Activated T-helper 17 cell treated with anti-CD3 and anti-CD28 coated beads, Interleukin-2, amount 50 U/mL, for 72 hours (primary cell): ENCODE data around the gene PTPRC. TPM values are rescaled to one million over a fixed set of nuclear protein-coding genes. Genes with fewer than 3 reads are reported as not detected.

Experiments
- ATAC-seq: fragments of 150-1000 bp; cut with Tn5 transposase; replicated peaks from 2 replicates; pipeline ENCODE4 v1.10.0; 2021; ENCODE audit warnings: mild to moderate bottlenecking, moderate library complexity
- H3K27ac Mint-ChIP-seq: one replicate; pipeline ENCODE4 v1.8.0; 2022; ENCODE audit warnings: mixed read lengths
- H3K27me3 Mint-ChIP-seq: one replicate; pipeline ENCODE4 v1.8.0; 2022; ENCODE audit warnings: mixed read lengths
- H3K36me3 Mint-ChIP-seq: one replicate; pipeline ENCODE4 v1.8.0; 2022; ENCODE audit warnings: low read depth, mild to moderate bottlenecking, mixed read lengths
- H3K4me1 Mint-ChIP-seq: one replicate; pipeline ENCODE4 v1.8.0; 2022; ENCODE audit warnings: mixed read lengths
- H3K4me3 Mint-ChIP-seq: one replicate; pipeline ENCODE4 v1.8.0; 2022; ENCODE audit warnings: mild to moderate bottlenecking, mixed read lengths
- H3K9me3 Mint-ChIP-seq: one replicate; pipeline ENCODE4 v1.8.0; 2022; ENCODE audit warnings: mixed read lengths
- total RNA-seq, 2 donors: library from RNA; stranded (reverse); gene quantifications; one replicate each; pipeline ENCODE4 v1.2.3, GENCODE V29; 2022

PTPRC gene
- total RNA-seq, 2 donors from 2014 or later: 366 to 421 TPM

- Mint-ChIP-seq H3K9me3 (no peaks in the 10 kb centered on the region), H3K27ac (no peak overlapping the region), H3K27me3 (no peaks in the 10 kb centered on the region), H3K4me1 (peaks cover 10% of the 10 kb centered on the region), H3K36me3 (peaks cover 20% of the 10 kb centered on the region), H3K4me3 (no peak overlapping the region)
- ATAC-seq: no peak
Measured at GRCh38 chr1:198747127-198747526, 108.3 kb downstream of the PTPRC start.

GRCh38 chr1:198749279-198749678 is 110.4 kb downstream of the PTPRC start:
- Mint-ChIP-seq H3K27ac (no peak overlapping the region), H3K36me3 (peaks cover 41% of the 10 kb centered on the region)
- peak; percentile 81 for ATAC-seq

GRCh38 chr1:198750081-198750480 is 111.2 kb downstream of the PTPRC start:
- ATAC-seq: no peak
- H3K9me3 Mint-ChIP-seq: no peaks in the 10 kb centered on the region
- H3K4me3 Mint-ChIP-seq: no peak overlapping the region
- H3K36me3 Mint-ChIP-seq: peaks cover 49% of the 10 kb centered on the region
- no peak overlapping the region for H3K27ac Mint-ChIP-seq
- H3K27me3 Mint-ChIP-seq: no peaks in the 10 kb centered on the region
- H3K4me1 Mint-ChIP-seq: peaks cover 4% of the 10 kb centered on the region

More at GRCh38 chr1:198749279-198749678, 110.4 kb downstream of the PTPRC start:
- H3K9me3 Mint-ChIP-seq: no peaks in the 10 kb centered on the region
- H3K4me1 Mint-ChIP-seq: peaks cover 4% of the 10 kb centered on the region
- H3K27me3 Mint-ChIP-seq: no peaks in the 10 kb centered on the region
- H3K4me3 Mint-ChIP-seq: no peak overlapping the region

GRCh38 chr1:198751741-198752140 is 112.9 kb downstream of the PTPRC start:
- H3K4me3 Mint-ChIP-seq: no peak overlapping the region
- peaks cover 65% of the 10 kb centered on the region for H3K36me3 Mint-ChIP-seq
- H3K9me3 Mint-ChIP-seq: no peaks in the 10 kb centered on the region
- ATAC-seq: no peak
- no peaks in the 10 kb centered on the region for H3K27me3 Mint-ChIP-seq
- H3K4me1 Mint-ChIP-seq: peaks cover 4% of the 10 kb centered on the region
- peak overlapping the region; percentile 69 for H3K27ac Mint-ChIP-seq

GRCh38 chr1:198754670-198755069 is 115.8 kb downstream of the PTPRC start:
- no peaks in the 10 kb centered on the region for H3K9me3 Mint-ChIP-seq
- H3K4me3 Mint-ChIP-seq: no peak overlapping the region
- no peaks in the 10 kb centered on the region for H3K4me1 Mint-ChIP-seq
- no peak for ATAC-seq
- H3K36me3 Mint-ChIP-seq: peaks cover 71% of the 10 kb centered on the region
- no peaks in the 10 kb centered on the region for H3K27me3 Mint-ChIP-seq
- peak overlapping the region; percentile 60 for H3K27ac Mint-ChIP-seq

GRCh38 chr1:198755715-198756114 is 116.9 kb downstream of the PTPRC start:
- H3K4me3 Mint-ChIP-seq: no peak overlapping the region
- H3K27me3 Mint-ChIP-seq: no peaks in the 10 kb centered on the region
- H3K27ac Mint-ChIP-seq: peak overlapping the region; percentile 60
- H3K4me1 Mint-ChIP-seq: no peaks in the 10 kb centered on the region
- H3K9me3 Mint-ChIP-seq: no peaks in the 10 kb centered on the region
- peaks cover 66% of the 10 kb centered on the region for H3K36me3 Mint-ChIP-seq
- no peak for ATAC-seq

- peaks cover 6% of the 10 kb centered on the region for H3K4me1 Mint-ChIP-seq
- no peak for ATAC-seq
- no peaks in the 10 kb centered on the region for H3K27me3 Mint-ChIP-seq
- no peaks in the 10 kb centered on the region for H3K9me3 Mint-ChIP-seq
- H3K36me3 Mint-ChIP-seq: peaks cover 58% of the 10 kb centered on the region
- no peak overlapping the region for H3K27ac Mint-ChIP-seq
- no peak overlapping the region for H3K4me3 Mint-ChIP-seq
Measured at GRCh38 chr1:198756470-198756869, 117.6 kb downstream of the PTPRC start.

GRCh38 chr1:198761859-198762616 is 123.2 kb downstream of the PTPRC start:
- H3K36me3 Mint-ChIP-seq: peaks cover 7% of the 10 kb centered on the region
- no peaks in the 10 kb centered on the region for H3K9me3 Mint-ChIP-seq
- peak overlapping the region; percentile 8 for H3K27ac Mint-ChIP-seq
- peaks cover 17% of the 10 kb centered on the region for H3K4me1 Mint-ChIP-seq
- no peak overlapping the region for H3K4me3 Mint-ChIP-seq
- no peak for ATAC-seq
- no peaks in the 10 kb centered on the region for H3K27me3 Mint-ChIP-seq

GRCh38 chr1:198763298-198763714 is 124.5 kb downstream of the PTPRC start:
- peak overlapping the region; percentile 15 for H3K27ac Mint-ChIP-seq
- no peak overlapping the region for H3K4me3 Mint-ChIP-seq
- ATAC-seq: peak; percentile 66

GRCh38 chr1:198764748-198765147 is 125.9 kb downstream of the PTPRC start:
- H3K27me3 Mint-ChIP-seq: peaks cover 3% of the 10 kb centered on the region
- no peak for ATAC-seq

More at GRCh38 chr1:198763298-198763714, 124.5 kb downstream of the PTPRC start:
- Mint-ChIP-seq H3K36me3 (no peaks in the 10 kb centered on the region), H3K4me1 (peaks cover 17% of the 10 kb centered on the region), H3K27me3 (no peaks in the 10 kb centered on the region), H3K9me3 (no peaks in the 10 kb centered on the region)

GRCh38 chr1:198765416-198765815 is 126.6 kb downstream of the PTPRC start:
- H3K27ac Mint-ChIP-seq: no peak overlapping the region
- H3K4me3 Mint-ChIP-seq: no peak overlapping the region
- no peaks in the 10 kb centered on the region for H3K36me3 Mint-ChIP-seq
- H3K4me1 Mint-ChIP-seq: peaks cover 17% of the 10 kb centered on the region
- no peaks in the 10 kb centered on the region for H3K9me3 Mint-ChIP-seq
- ATAC-seq: no peak
- H3K27me3 Mint-ChIP-seq: peaks cover 3% of the 10 kb centered on the region

More at GRCh38 chr1:198764748-198765147, 125.9 kb downstream of the PTPRC start:
- Mint-ChIP-seq H3K36me3 (no peaks in the 10 kb centered on the region), H3K27ac (no peak overlapping the region), H3K9me3 (no peaks in the 10 kb centered on the region), H3K4me1 (peaks cover 17% of the 10 kb centered on the region), H3K4me3 (no peak overlapping the region)

- Mint-ChIP-seq H3K27ac (no peak overlapping the region), H3K27me3 (peaks cover 7% of the 10 kb centered on the region), H3K36me3 (no peaks in the 10 kb centered on the region), H3K9me3 (no peaks in the 10 kb centered on the region), H3K4me3 (no peak overlapping the region), H3K4me1 (peaks cover 4% of the 10 kb centered on the region)
- no peak for ATAC-seq
Measured at GRCh38 chr1:198771563-198772153, 132.8 kb downstream of the PTPRC start.

GRCh38 chr1:198772626-198773025 is 133.8 kb downstream of the PTPRC start:
- Mint-ChIP-seq H3K4me3 (no peak overlapping the region), H3K27me3 (peaks cover 7% of the 10 kb centered on the region), H3K9me3 (no peaks in the 10 kb centered on the region), H3K27ac (no peak overlapping the region), H3K4me1 (peaks cover 7% of the 10 kb centered on the region), H3K36me3 (no peaks in the 10 kb centered on the region)
- no peak for ATAC-seq

- Mint-ChIP-seq H3K27me3 (peaks cover 7% of the 10 kb centered on the region), H3K27ac (no peak overlapping the region), H3K4me1 (peaks cover 7% of the 10 kb centered on the region), H3K36me3 (no peaks in the 10 kb centered on the region), H3K9me3 (no peaks in the 10 kb centered on the region), H3K4me3 (no peak overlapping the region)
- no peak for ATAC-seq
Measured at GRCh38 chr1:198773030-198773429, 134.2 kb downstream of the PTPRC start.

GRCh38 chr1:198773523-198773922 is 134.7 kb downstream of the PTPRC start:
- Mint-ChIP-seq H3K4me3 (no peak overlapping the region), H3K36me3 (no peaks in the 10 kb centered on the region), H3K27me3 (peaks cover 7% of the 10 kb centered on the region), H3K27ac (no peak overlapping the region), H3K4me1 (peaks cover 7% of the 10 kb centered on the region), H3K9me3 (no peaks in the 10 kb centered on the region)
- ATAC-seq: no peak
